NCI-H2196 treated with DMSO at 0.1 percent for 48 hours (cell line): ENCODE data around the gene TEKT5.
"Not testable (repeated sequence)": the region's sequence is repeated elsewhere in the genome, so short reads cannot be mapped to it uniquely, and the experiment has no call there.

Experiments
- DNase-seq: peaks from one replicate; lab custom pipeline; 2025; ENCODE audit not compliant: unreplicated experiment; lab: John Stamatoyannopoulos, UW

Gene TEKT5

DNA sequence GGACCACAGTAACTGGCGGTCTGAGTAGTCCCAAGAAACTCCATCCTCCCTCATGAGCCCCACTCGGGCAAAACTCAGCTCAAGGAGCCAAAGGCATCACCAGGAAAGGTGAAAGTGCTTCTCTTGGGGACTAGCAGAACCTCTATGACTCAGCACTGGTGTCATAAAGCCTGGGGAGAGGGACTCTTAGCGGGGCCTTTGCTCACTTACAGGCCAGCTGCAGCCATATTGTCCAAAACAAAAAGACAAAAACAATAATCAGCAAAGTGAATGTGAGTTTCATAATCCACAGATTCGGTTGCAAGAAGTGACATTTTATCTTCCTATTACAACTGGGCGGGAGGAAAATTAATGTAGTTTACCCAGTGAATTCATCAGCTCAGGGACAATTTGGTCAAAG, at the start of gene TEKT5:
Gene TEKT5, minus strand, starts transcription at position 101 of the 400 bp plus-strand sequence. Its CDS starts 57 bp downstream, at position 44.
- DNase-seq: no peak

DNA sequence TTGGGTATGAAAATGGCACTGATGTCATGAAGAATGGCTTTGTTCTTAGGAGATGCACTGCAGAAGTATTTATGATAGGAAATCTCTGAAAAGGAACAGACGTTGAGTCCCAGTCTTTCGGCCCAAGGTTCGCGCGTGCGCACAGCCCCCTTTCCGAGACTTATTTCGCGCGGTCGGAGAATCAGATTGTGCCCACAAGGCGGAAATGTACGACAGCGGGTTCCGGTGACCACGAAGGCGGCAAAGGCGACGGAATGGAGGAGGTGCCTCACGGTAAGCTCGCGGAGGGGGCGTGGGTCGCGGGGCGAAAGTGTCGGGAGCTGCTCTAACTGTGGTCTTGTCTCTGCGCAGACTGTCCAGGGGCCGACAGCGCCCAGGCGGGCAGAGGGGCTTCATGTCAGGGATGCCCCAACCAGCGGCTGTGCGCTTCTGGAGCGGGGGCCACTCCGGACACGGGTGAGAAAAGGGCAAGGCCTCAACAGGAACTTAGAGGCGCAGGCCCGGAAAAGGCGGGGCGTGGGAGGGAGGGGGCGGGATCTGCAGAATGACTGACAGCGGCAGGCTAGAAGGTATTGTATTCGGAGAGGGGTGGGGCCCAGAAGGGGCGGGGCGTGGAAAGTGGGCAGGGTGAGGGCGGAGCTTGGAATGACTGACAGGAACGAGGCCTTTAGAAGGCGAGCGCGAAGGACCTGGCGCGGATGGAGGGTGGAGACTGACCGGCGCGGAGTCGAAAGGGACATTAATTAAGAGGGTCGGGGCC, 49.1 kb upstream of the TEKT5 start, which contains the start of gene NUBP1:
Gene NUBP1, plus strand, starts transcription at position 233 of the 760 bp plus-strand sequence. Its CDS starts 22 bp downstream, at position 255.
- peak; percentile 89 for DNase-seq

DNA sequence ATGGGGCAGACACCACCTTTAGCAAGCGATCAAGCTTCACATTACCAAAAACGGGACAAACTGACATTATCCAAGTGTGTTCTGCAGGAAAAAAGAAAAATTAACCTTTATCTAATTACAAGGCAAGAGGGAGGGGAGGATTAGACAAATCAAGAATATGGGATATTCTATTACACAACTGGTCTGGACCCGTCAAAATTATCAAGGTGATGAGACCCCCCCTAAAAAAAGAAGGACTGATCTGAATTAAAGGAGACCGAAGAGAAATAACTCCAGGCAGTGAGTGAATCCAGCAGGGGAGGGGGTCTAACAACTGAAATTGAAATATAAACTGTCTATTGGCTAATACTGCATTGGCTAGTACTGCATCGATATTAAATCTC, 48.5 kb upstream of the TEKT5 start:
- DNase-seq: no peak

DNA sequence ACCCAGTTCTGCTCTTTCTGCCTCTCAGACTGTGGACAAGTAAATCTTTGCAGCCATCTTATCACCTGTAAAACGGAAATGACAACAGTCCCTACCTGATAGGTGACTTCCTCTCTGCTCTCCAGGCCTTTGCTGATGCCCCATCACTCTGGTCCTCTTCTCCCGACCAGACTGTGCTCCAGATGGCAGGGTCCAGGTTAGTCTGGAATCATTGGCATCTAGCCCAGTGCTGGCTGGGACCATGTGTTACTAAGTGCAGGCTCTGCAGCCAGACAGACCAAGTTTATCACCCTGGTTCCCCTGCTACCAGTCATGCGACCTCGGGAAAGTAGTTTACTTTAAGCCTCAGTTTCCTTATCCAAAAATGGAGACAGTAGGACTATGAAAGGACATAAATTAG, 47.1 kb upstream of the TEKT5 start:
- no peak for DNase-seq

DNA sequence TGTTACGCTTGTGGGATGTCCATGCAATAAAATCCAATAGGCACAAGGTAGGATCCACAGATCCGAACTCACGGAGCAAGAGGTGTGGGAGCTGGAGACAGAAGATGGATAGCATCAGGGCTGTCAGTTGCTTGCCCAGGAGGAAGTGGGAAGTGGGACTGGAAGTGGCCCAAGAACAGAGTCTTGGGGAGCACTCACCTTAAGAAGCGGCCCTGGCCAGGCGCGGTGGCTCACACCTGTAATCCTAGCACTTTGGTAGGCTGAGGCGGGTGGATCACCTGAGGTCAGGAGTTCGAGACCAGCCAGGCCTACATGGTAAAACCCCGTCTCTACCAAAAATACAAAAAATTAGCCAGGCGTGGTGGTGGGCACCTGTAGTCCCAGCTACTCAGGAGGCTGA, 46.5 kb upstream of the TEKT5 start:
- DNase-seq: not testable (repeated sequence)

DNA sequence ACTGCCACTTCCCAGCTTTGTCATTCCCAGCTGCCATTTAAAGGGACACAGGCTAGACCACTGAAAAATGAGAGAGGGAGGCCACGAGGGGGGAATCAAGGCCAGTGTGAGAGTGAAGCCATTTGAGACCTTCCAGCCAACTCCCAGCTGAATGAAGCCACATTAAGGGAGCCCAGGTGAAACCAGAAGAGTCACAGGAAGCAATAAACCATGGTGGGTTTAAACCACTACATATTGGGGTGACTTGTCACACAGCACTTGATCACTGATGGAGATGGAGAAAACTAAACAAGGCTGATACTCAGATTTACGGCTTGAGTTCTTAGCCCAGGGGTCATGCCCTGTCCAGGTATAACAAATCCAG, 46.1 kb upstream of the TEKT5 start:
- no peak for DNase-seq

DNA sequence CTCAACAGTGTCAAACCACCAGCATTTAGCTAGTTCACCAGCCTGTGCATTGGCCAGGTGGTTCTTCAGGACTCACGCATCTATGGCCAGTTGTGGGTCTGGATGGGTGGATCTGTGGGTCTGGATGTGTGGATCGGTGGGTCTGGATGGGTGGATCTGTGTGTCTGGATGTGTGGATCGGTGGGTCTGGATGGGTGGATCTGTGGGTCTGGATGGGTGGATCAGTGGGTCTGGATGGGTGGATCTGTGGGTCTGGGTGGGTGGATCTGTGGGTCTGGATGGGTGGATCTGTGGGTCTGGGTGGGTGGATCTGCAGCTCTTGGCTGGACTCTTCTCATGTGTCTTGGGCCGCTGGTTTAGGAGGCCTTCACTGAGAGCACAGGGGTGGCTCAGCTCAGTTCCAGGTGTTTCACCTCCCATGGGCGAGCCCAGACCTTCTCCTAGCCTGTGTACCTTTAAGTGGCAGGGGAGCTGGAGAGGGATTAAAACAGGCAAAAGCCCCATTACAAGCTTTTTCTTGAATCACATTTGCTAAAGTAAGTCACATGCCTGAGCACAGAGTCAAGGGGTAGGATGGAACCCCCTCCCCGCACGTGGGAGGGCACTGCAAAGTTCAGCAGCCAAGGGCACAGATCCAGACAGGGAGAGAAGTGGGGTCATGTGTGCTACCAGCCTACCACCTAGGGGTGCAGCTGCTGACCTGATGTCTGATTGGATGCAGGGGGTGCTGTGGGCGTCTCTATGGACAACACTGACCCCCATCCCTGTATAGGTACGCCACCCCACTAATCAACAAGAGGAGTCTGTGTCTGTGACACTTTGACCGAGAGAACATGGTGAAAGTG, 45.5 kb upstream of the TEKT5 start:
- DNase-seq: no peak

DNA sequence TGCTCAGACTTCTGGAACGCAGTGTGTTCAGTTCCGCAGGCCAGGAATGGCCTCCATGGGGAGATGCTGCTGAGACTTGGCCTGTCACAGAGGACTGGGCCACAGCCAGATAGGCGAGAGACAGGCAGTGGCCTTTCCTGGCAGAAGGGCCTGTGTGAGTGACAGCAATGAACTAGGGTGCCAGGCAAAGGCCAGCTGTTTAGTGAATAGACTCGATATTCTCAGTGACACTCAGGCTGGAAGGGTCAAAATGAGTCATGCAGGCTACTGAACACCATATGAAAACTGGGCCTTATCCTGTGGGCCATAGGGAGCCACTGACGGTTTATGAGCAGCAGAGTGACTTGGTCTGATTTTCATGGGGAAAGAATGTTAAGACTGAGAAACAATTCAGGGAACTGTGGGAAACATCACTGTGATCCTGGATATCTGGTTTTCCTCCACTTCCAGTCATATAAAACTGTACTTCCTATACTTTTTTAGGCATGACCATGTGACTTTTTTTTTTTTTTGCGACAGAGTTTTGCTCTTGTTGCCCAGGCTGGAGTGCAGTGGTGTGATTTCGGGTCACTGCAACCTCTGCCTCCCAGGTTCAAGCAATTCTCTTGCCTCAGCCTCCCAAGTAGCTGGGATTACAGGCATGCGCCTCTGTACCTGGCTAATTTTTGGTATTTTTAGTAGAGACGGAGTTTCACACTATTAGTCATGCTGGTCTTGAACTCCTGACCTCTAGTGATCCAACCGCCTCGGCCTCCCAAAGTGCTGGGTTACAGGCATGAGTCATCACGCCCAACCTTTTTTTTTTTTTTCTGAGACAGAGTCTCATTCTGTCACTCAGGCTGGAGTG, 43.7 kb upstream of the TEKT5 start:
- DNase-seq: no peak

DNA sequence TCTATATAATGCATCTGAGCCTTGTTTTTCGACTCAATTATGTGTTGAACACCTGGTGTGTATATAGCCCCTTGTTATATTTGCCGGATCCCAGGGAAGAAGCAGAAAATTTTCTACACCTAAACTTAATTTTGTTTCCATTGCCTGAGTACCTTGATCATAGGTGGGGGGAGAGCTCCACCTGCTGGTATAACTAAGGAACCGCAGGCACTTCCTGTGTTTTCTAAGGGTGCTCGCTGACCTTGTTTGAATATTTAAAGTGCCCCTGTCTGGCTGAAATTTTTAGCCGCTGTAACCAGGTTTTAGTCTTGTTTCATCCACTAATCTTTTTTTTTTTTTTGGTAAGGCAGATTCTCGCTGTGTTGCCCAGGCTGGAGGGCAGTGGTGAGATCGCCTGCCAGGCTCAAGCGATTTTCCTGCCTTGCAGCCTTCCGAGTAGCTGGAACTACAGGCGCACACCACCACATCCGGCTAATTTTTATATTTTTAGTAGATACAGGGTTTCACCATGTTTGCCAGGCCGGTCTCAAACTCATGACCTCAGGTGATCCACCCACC, 42.4 kb upstream of the TEKT5 start:
- peak; percentile 64 for DNase-seq

DNA sequence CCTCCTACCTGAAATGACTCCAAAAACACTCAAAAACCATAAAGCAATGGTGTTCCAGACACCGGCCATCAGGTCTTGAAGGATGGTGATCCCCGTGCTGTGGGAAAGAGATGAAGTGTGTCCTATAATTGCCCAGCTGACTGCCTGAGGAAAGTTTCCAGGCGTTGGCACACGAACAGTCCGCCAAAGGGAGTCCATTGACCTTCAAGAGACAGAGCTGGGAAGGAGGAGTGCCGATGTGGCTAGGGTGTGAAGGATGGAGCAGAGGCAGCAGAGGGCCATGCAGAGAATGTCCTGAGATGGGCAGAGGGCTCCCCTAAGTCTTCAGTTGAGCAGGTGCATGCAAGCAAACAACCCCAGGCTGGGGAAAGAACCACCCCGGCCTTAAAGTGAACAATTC, 37.1 kb upstream of the TEKT5 start:
- no peak for DNase-seq

DNA sequence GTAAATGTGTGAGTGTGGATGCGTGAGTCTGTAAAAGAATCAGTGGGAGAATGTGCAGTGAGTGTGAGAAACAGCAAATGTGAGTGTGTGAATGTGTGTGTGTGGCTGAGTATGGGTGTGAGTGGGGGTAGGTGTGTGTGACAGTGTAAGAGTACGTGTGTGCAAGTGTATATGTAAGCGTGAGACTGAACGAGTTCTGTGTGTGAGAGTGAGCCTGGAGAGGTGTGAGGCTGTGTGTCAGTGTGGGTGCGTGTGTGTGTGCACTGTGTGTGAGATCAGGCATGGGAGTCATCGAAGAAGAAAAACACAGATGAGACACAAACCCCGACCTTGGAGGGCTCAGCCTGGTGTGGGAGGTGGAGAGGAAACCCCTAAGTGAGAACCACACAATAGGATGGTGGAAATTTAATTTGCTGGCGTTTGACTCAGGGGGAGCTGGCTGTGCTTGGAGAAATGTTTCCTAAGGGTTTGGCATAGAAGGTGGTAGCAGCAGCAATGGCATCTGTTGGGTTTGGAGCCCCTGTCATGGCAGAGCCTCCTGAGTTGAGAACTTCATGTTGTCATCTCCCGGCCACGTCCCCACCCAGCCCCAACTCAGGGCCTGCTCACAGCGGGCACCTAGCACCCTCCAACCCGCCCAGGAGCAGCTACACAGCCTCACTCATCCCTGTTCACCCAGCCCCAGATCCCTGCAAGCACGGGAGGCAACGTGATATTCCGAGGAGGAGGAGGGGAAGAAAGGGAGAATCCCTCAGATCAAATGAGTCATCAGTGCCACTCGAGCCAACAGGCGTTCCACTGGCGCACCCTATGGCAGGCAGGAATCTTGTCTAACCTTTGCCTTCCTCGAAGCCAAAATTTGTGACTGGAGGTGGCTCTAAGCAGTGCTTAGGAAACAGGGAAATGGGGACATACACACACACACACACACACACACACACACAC, 34.6 kb upstream of the TEKT5 start:
- DNase-seq: peak; percentile 59

DNA sequence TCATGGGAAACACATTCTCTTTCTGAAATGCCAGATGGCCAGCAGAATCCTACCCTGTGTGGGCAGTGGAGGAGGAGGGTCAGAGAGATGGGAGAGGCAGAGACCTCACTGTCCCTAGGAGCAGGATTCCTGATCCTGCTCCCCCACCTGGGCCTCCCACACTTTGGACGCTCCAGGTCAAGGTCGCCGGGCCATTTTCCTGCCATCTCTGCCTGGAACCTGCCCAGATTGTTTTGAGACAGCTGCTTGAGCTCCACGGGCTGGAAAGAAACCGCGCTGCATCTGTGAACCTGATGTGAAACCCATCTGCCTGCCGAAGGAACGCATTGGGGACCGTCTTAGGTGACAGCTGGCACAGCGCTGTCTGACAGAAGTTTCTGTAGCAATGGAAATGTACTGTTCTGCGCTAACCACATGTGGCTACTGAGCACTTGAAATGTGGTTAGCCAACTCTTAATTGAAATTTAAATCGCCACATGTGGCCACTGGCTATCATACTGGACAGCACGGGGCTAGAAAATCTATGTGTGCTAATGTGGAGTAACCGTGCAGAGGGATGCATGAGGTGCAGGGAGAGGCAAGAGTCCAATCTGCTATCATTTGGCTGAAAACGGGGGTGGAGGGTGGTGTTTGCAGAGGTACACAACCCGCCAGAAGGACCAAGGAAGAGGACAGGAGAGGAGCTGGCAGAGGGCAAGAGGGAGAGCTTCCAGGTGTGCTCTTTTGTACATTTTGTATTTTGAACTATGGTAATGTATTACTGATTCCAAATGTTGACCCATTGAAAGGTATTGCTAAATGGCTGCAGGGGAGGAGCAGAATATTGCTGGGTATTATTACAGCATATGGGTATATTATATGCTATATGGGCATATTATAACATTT, 33.5 kb upstream of the TEKT5 start:
- DNase-seq: no peak

DNA sequence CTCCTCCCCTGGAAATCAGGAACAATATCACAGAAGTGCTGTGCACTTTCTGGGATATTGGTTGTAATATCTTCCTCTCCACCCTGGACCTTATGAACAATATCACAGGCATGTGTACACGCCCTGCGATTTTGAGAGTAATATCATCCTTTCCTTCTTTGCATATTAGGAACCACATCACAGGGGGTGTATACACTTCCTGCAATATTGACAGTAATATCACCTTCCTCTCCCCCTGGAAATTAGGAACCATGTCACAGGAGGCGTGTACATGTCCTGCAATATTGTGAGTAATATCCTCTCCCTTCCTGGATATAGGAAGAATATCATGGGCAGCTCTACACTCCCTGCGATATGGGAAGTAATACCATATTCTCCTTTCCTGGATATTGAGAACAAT, 14.2 kb upstream of the TEKT5 start:
- DNase-seq: no peak

DNA sequence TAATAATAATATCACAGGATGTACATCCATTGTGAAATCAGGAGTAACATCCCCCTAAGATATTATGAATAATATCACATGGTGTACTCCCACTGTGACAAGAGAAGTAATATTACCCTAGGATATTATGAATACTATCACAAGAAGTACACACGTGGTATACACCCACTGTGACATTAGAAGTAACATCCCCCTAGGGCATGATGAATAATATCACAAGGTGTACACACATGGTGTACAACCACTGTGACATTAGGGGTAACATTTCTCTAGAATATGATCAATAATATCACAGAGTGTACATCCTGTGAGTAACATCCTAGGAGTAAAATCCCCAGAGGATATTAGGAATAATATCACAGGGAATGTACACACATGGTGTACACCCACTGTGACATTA, 5.0 kb upstream of the TEKT5 start:
- DNase-seq: no peak

DNA sequence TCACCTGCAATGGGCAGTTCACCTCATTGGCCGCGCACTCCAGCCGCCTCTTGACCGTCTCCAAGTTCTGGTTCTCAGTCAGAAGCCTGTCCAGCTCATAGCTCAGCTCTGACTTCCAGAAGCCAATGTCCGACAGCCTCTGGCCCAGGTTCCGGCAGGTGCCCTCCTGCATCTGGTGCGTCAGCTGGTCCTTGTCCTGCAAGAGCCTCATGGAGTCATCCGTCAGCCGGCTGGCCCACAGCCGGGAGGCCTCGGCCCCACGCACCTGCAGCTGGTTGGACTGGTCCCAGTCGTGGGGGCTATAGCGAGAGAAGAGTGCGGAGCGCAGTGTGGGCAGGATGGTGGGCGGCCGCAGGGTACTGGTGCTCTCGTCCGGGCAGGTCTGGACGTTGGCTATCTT, 424 bp downstream of the TEKT5 start:
- DNase-seq: no peak

DNA sequence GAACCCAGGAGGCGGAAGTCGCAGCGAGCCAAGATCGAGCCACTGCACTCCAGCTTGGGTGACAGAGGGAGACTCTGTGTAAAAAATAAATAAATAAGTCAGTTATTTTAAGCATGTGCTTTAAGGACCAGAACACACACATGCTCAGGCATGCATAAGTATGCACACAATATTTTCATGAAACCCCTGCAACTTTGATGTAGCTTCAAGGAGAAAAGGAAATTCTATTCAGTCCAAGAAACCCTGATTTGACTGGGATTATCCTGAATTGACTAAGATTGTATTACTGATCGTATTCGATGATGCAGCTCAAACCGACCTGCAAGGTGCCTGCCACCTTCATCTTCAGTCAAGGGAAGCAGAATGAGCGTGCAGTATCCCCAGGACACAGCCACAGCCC, 841 bp downstream of the TEKT5 start:
- DNase-seq: no peak

DNA sequence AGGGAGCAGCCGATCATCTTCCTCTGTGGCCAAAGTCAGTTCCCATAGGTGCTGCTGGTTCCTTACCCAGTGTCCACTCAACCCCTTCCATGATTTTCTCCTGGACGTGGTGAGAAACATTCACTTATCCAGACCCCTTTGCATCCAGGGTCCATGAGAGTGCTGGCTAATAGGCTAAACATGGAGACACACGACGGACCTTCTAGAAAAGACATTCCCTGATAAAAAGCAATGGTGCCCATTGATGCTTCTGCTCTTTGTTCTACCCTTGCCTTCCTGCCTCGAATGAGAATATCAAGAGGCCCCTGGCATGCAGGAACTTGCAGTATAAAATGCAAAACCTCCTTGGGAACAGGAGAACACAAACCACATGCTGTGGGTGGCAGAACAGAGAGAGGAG, 2.3 kb downstream of the TEKT5 start:
- DNase-seq: no peak

DNA sequence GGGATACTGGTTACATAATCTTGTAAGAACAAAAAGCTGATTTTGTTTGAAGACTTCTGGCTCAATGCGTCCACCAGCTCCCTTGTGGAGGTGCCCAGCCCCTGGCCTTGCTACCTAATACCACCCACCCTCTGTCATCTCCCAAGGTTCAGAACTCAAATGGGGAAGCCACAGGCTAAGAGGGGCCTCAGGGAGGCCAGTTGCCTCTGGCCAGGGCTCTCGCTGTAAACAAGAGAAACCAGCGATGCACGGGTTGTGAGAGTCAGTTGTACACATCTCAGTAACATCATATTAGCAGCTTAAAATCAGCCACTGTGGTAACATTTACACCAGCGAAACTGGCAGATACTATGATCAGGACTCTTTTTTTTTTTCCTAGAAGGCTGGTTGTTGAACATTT, 6.0 kb downstream of the TEKT5 start:
- DNase-seq: no peak

DNA sequence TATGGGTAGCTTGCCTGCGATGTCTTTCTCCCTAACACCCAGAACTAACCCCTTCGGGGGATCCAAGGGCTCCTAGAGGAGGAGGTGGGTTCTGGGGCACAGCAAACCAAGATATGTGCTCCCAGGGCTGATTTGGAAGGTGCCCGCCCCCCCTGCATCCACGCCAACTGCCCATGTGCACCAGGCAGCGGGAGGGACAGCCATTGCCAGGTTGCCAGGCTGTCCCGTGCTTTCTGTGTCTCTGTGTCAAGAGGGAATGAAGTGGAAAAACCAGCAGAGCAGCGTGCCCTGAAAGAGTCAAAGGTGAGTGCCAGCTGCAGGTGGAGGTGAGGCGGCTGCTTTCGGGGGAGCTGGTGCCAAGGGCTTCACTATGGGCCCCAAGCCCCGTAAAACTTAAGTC, 6.4 kb downstream of the TEKT5 start:
- DNase-seq: peak; percentile 36
